ENCODE data around the gene PPM1E. TPM values are rescaled to one million over a fixed set of nuclear protein-coding genes. Genes with fewer than 3 reads are reported as not detected.

PPM1E gene
- total and polyA plus RNA-seq, 4 donors = 0.08 to 1.3 (median 0.66) TPM

GRCh38 chr17:58786586-58787295 lies 31.1 kb downstream of the PPM1E start:
- Histone ChIP-seq H3K4me1 (ENCODE audit: control insufficient read depth in 5 of 5, insufficient read depth in 5 of 5, low read length in 5 of 5) (peaks cover 0 to 3% (median 0%) of the 10 kb centered on the region in 5 donors), H3K27ac (ENCODE audit: low read depth in 1 of 2, low read length in 1 of 2) (no peak overlapping the region), H3K36me3 (ENCODE audit: control insufficient read depth in 4 of 4, insufficient read depth in 4 of 4, low read length in 4 of 4) (no peaks in the 10 kb centered on the region), H3K4me3 (no peak overlapping the region), H3K9ac (ENCODE audit: insufficient read depth in 1 of 2, low read length in 2 of 2) (no peak overlapping the region), H3K9me3 (ENCODE audit: control insufficient read depth in 4 of 4, insufficient read depth in 3 of 4, low read length in 3 of 4) (no peaks in the 10 kb centered on the region), H3K27me3 (ENCODE audit: control insufficient read depth in 3 of 3, insufficient read depth in 3 of 3, low read length in 2 of 3) (no peaks in the 10 kb centered on the region)
- 59 to 77% methylated on average over 3 of the region's 3 CpGs for WGBS, 2 donors
- TF ChIP-seq, protein P1, sequence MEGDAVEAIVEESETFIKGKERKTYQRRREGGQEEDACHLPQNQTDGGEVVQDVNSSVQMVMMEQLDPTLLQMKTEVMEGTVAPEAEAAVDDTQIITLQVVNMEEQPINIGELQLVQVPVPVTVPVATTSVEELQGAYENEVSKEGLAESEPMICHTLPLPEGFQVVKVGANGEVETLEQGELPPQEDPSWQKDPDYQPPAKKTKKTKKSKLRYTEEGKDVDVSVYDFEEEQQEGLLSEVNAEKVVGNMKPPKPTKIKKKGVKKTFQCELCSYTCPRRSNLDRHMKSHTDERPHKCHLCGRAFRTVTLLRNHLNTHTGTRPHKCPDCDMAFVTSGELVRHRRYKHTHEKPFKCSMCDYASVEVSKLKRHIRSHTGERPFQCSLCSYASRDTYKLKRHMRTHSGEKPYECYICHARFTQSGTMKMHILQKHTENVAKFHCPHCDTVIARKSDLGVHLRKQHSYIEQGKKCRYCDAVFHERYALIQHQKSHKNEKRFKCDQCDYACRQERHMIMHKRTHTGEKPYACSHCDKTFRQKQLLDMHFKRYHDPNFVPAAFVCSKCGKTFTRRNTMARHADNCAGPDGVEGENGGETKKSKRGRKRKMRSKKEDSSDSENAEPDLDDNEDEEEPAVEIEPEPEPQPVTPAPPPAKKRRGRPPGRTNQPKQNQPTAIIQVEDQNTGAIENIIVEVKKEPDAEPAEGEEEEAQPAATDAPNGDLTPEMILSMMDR (IDR thresholded peaks at IDR 0.05; ENCODE audit: control extremely low read depth, extremely low read depth) = no peak
- DNase-seq (peak in 2 of 3 donors; percentile 0 to 20), ATAC-seq (ENCODE audit: insufficient read depth, low FRiP score) (no peak)

DNA sequence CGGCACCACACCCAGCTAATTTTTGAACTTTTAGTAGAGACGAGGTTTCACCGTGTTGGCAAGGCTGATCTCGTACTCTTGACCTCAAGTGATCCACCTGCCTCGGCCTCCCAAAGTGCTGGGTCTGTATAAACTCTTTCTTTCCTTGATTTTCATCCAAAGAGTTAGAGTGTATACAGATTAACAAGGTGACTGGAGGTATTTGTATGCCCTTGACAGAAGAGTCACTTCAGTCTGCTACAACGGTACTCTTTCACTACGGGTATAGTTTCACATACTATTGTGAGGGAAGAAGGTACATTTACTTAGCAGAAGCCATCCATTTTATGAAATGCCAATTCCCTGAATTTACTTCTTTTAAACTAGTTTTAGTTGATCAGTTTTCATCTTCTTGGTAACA lies 32.5 kb downstream of the PPM1E start:
- no peak overlapping the region for H3K4me3 ChIP-seq
- ATAC-seq (ENCODE audit: insufficient read depth, low FRiP score) (no peak), DNase-seq (peak in 2 of 3 donors; percentile 0 to 39)
- no peaks in the 10 kb centered on the region for H3K36me3 ChIP-seq (ENCODE audit: control insufficient read depth in 4 of 4, insufficient read depth in 4 of 4, low read length in 4 of 4)
- WGBS, 2 donors = 70 to 87% methylated on average over 7 of the region's 7 CpGs
- H3K9ac ChIP-seq (ENCODE audit: insufficient read depth in 1 of 2, low read length in 2 of 2) = no peak overlapping the region
- H3K27ac ChIP-seq (ENCODE audit: low read depth in 1 of 2, low read length in 1 of 2) = no peak overlapping the region
- no peaks in the 10 kb centered on the region for H3K27me3 ChIP-seq (ENCODE audit: control insufficient read depth in 3 of 3, insufficient read depth in 3 of 3, low read length in 2 of 3)
- TF ChIP-seq, protein P1 (IDR thresholded peaks at IDR 0.05; ENCODE audit: control extremely low read depth, extremely low read depth) = no peak
- no peaks in the 10 kb centered on the region for H3K9me3 ChIP-seq (ENCODE audit: control insufficient read depth in 4 of 4, insufficient read depth in 3 of 4, low read length in 3 of 4)
- H3K4me1 ChIP-seq (ENCODE audit: control insufficient read depth in 5 of 5, insufficient read depth in 5 of 5, low read length in 5 of 5) = peaks cover 0 to 3% (median 0%) of the 10 kb centered on the region in 5 donors

GRCh38 chr17:58789160-58789559 lies 33.5 kb downstream of the PPM1E start:
- no peak overlapping the region for H3K4me3 ChIP-seq
- DNase-seq (no peak), ATAC-seq (ENCODE audit: insufficient read depth, low FRiP score) (no peak)
- H3K9ac ChIP-seq (ENCODE audit: insufficient read depth in 1 of 2, low read length in 2 of 2) = no peak overlapping the region
- H3K9me3 ChIP-seq (ENCODE audit: control insufficient read depth in 4 of 4, insufficient read depth in 3 of 4, low read length in 3 of 4) = no peaks in the 10 kb centered on the region
- TF ChIP-seq, protein P1 (IDR thresholded peaks at IDR 0.05; ENCODE audit: control extremely low read depth, extremely low read depth) = no peak
- peaks cover 0 to 3% (median 0%) of the 10 kb centered on the region in 5 donors for H3K4me1 ChIP-seq (ENCODE audit: control insufficient read depth in 5 of 5, insufficient read depth in 5 of 5, low read length in 5 of 5)
- no peaks in the 10 kb centered on the region for H3K27me3 ChIP-seq (ENCODE audit: control insufficient read depth in 3 of 3, insufficient read depth in 3 of 3, low read length in 2 of 3)
- WGBS, 2 donors = 89 to 93% methylated on average over 3 of the region's 3 CpGs
- no peak overlapping the region for H3K27ac ChIP-seq (ENCODE audit: low read depth in 1 of 2, low read length in 1 of 2)
- H3K36me3 ChIP-seq (ENCODE audit: control insufficient read depth in 4 of 4, insufficient read depth in 4 of 4, low read length in 4 of 4) = no peaks in the 10 kb centered on the region

All from lung (tissue), 12 donors.